HEK293T (cell line): ENCODE measurements around the gene NUDT22.

ENCODE experiments used
- CTCF ChIA-PET: fragments of 350-600 bp; formaldehyde crosslinking; extraction: SDS; loops from one replicate; lab custom pipeline; 2021; ENCODE audit warnings: antibody characterized with exemption, inconsistent platforms; lab: Yijun Ruan, JAX
- POLR2A ChIA-PET: fragments of 350-600 bp; formaldehyde crosslinking; extraction: SDS; loops from one replicate; lab custom pipeline; 2020; ENCODE audit warnings: antibody characterized with exemption, inconsistent platforms; lab: Yijun Ruan, JAX
- DNase-seq: peaks from one replicate; pipeline ENCODE4 v3.0.0; 2012; ENCODE audit warnings: mixed read lengths; ENCODE audit errors: extremely low spot score
- ARNT ChIP-seq: fragments of 450-650 bp; IDR thresholded peaks from 2 replicates; pipeline ENCODE4 v1.6.1; 2017; ENCODE audit warnings: mild to moderate bottlenecking
- BHLHE40 ChIP-seq: fragments of 450-650 bp; IDR thresholded peaks from 2 replicates; pipeline ENCODE4 v1.6.1; 2016; ENCODE audit warnings: mild to moderate bottlenecking, moderate library complexity, borderline replicate concordance
- CTBP1 ChIP-seq: fragments of 450-650 bp; IDR thresholded peaks from 2 replicates; pipeline ENCODE4 v1.6.1; 2016; ENCODE audit warnings: borderline replicate concordance
- FOXA1 ChIP-seq: fragments of 450-650 bp; IDR thresholded peaks from 2 replicates; pipeline ENCODE4 v1.6.1; 2016; ENCODE audit warnings: mild to moderate bottlenecking
- FOXK2 ChIP-seq: fragments of 450-650 bp; IDR thresholded peaks from 2 replicates; pipeline ENCODE4 v1.6.1; 2016; ENCODE audit warnings: mild to moderate bottlenecking
- FOXM1 ChIP-seq: fragments of 450-650 bp; IDR thresholded peaks from 2 replicates; pipeline ENCODE4 v1.6.1; 2017; ENCODE audit warnings: mild to moderate bottlenecking, borderline replicate concordance
- HDGF ChIP-seq: fragments of 450-650 bp; IDR thresholded peaks from 2 replicates; pipeline ENCODE4 v1.6.1; 2017; ENCODE audit warnings: antibody characterized with exemption, borderline replicate concordance
- L3MBTL2 ChIP-seq: fragments of 450-650 bp; conservative IDR thresholded peaks from 2 replicates; pipeline ENCODE4 v1.6.1; 2016; ENCODE audit warnings: mild to moderate bottlenecking
- LEF1 ChIP-seq: fragments of 450-650 bp; IDR thresholded peaks from 2 replicates; pipeline ENCODE4 v1.6.1; 2017; ENCODE audit warnings: mild to moderate bottlenecking, borderline replicate concordance
- NFRKB ChIP-seq: fragments of 450-650 bp; IDR thresholded peaks from 2 replicates; pipeline ENCODE4 v1.6.1; 2016; ENCODE audit warnings: mild to moderate bottlenecking, moderate library complexity
- SP1 ChIP-seq: fragments of 450-650 bp; IDR thresholded peaks from 2 replicates; pipeline ENCODE4 v1.6.1; 2017
- SUZ12 ChIP-seq: fragments of 450-650 bp; IDR thresholded peaks from 2 replicates; pipeline ENCODE4 v1.6.1; 2016; ENCODE audit warnings: mild to moderate bottlenecking
- TARDBP ChIP-seq: fragments of 450-650 bp; IDR thresholded peaks from 2 replicates; pipeline ENCODE4 v1.6.1; 2016
- ZNF384 ChIP-seq: fragments of 450-650 bp; IDR thresholded peaks from 2 replicates; pipeline ENCODE4 v1.6.1; 2016
- TF ChIP-seq, protein P1 (sequence below): fragments of 450-650 bp; IDR thresholded peaks from 2 replicates; pipeline ENCODE4 v1.6.1; 2016

NUDT22 gene

DNA sequence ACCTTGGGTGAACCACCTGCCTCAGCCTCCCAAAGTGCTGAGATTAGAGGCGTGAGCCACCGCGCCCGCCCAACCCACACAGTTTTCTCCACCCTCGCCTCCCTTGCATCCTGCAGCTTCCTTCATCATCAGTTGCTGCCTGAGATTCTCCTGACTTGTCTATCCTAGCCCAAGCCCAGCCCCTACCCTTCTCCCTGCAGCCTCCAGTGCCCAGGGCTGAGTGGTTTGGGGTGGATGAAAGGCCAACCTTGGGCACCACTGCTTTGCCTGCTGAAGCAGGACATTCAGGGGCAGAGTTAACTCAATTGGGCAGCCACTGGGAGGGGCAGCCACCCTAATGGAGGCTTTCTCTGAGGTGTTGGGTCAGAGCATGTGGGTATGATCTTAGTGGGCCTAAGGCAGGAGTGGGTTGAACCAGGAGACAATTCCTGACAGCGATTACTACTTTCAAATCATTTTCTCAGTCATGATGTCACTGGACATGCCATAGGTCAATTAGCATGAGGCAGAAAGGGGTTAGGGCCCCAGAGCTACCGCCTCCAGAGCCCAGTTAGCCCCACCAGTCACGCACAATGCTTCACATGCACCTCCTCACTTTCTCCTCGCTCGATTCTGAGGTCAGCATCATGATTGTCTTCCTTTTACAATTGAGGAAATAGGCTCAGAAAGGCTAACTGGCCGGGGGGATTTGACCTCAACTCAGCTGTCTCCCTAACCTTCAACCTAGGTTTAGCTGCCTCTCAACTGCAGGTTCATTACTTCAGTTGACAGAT, 13.8 kb downstream of the NUDT22 start:
- ChIA-PET POLR2A (interaction anchor here (1.0 to 3.8 kb wide), 5 partner anchors 12 to 55 kb away, joined by 3 to 13 read pairs (median 4); partner anchors contain the start of genes NUDT22, PLCB3, STIP1 and TRPT1), CTCF (interaction anchor here (1.2 to 1.7 kb wide), 2 partner anchors 35 to 65 kb away, joined by 3 to 4 read pairs; partner anchors contain the start of gene ESRRA)
- DNase-seq: no peak
- TF ChIP-seq, protein P1, sequence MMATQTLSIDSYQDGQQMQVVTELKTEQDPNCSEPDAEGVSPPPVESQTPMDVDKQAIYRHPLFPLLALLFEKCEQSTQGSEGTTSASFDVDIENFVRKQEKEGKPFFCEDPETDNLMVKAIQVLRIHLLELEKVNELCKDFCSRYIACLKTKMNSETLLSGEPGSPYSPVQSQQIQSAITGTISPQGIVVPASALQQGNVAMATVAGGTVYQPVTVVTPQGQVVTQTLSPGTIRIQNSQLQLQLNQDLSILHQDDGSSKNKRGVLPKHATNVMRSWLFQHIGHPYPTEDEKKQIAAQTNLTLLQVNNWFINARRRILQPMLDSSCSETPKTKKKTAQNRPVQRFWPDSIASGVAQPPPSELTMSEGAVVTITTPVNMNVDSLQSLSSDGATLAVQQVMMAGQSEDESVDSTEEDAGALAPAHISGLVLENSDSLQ: no peak
- TF ChIP-seq LEF1 (no peak), ARNT (no peak), FOXM1 (no peak), FOXA1 (no peak), L3MBTL2 (no peak)

DNA sequence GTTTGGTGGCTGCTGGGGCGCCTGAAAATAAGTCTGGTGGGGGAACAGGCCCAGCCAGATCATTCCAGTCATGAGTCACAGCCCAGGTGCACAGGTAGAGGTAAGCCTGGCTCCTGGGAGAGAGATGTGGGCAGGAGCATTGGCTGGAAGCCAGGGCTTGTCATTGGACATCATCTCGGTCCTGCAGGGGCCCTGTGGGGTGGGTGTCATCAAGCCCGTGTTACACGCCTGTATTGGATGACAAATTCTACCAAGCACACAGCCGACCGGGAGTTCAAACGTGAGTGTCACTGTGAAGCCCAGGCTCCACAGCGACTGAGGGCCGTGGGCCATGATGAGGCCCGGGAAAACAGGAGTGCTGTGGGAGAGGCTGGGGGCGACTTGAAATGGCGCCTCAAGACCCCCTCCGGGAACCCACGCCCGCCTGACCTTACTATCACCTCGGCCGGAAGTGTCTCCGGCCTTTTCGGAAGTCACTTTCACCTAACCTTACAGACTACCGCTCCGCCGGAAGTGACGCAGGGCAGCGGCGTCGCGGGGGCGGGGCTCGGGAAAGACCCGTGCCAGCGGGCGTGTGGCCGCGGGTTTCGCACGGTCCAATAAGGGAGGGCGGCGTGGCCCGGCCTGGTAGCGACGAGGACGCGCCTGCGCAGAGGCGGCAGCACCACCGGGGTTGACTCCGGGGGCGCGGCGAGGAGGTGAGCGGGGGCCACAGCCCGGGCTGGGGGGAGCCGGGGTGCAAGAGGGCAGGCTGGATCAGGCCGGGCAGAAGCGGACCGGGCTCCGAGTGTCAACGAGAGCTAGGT, 14.6 kb downstream of the NUDT22 start, which contains the start of gene FKBP2:
Gene FKBP2 (plus strand): TSS at position 661 of the 806 bp plus-strand sequence. CDS start 1,293 bp downstream, outside the sequence.
- ChIA-PET CTCF (interaction anchor here (1.0 to 1.6 kb wide), 2 partner anchors 36 to 64 kb away, joined by 3 to 6 read pairs; no protein-coding TSS in a partner anchor), POLR2A (interaction anchor here (0.7 to 8.3 kb wide), 10 partner anchors 9 to 77 kb away, joined by 3 to 59 read pairs (median 5); partner anchors contain the start of genes DNAJC4, NUDT22, PRDX5 and STIP1)
- TF ChIP-seq FOXM1: peak; percentile 61
- TF ChIP-seq HDGF: 0 out of 2 replicates have a peak, but pooled peaks have one; percentile 14
- TF ChIP-seq, protein P1: no peak
- peak; percentile 33; the same call in 1 of the 2 replicates for TF ChIP-seq L3MBTL2
- peak; percentile 96 for DNase-seq

DNA sequence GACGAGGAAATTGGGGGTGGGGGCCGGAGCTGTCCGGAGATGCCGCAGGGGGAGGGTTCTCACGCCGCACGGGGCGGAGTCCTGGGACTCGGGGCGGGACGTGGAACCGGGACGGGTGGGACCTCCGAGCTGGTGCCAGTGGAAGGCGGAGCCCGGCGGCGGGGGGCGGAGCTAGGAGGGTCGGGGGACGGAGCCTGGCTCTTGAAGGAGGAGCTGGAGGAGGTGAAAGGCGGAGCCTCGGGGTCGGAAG, 15.1 kb downstream of the NUDT22 start:
- DNase-seq: peak; percentile 97
- TF ChIP-seq TARDBP (no peak), LEF1 (no peak), SP1 (no peak), ARNT (no peak), ZNF384 (no peak), HDGF (no peak), SUZ12 (no peak), FOXK2 (no peak)
- ChIA-PET CTCF (interaction anchor here (1.0 to 1.6 kb wide), 2 partner anchors 37 to 63 kb away, joined by 3 to 6 read pairs; no protein-coding TSS in a partner anchor), POLR2A (interaction anchor here (0.7 to 8.3 kb wide), 10 partner anchors 9 to 439 kb away, joined by 3 to 59 read pairs (median 4); partner anchors contain the start of genes DNAJC4, NUDT22, PRDX5 and STIP1)

DNA sequence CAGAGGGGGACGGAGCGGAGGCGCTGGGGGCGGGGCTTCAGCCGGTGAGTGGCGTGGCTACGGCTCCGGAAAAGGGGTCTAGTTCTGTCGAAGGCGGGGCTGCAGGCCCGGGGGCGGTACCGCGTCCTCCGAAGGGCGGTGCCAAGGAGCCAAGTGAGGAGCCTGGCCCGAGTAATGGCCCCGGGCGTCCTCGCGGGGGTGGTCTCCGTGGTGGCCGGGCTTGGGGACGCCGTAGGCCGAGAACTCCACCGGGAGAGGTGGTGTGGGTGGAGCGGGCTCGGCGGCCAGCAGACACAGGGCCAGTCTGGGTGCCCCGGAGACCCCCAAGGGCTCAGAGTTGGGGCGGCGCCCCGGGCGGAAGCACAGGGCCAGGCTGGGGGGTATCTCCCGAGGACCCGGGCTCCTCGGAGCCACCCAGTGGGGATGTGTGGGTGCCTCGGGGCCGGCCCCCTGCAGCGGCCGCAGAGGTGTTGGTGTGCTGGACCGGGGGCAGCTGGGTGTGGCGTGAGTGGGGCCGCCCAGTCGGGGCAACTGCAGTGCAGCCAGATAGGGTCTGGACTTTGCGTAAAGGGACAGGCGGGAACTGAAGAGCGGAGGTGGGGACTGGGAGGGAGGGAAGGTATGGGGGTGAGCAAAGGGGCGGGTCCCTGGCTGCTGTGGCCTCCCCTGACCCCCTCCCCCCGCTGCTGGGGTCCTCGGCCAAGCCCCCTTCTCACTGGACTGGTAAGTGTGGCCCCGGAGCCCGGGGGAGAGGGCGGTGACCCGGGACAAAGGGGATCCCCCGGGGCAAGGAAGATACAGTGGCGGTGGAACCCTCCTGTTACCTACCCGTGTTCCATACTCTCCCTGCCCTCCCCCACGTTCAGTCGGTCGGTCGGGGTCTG, 15.7 kb downstream of the NUDT22 start:
- ChIA-PET CTCF (interaction anchor here (1.0 to 1.6 kb wide), 2 partner anchors 37 to 63 kb away, joined by 3 to 6 read pairs; no protein-coding TSS in a partner anchor), POLR2A (interaction anchor here (0.7 to 8.3 kb wide), 12 partner anchors 8 to 439 kb away, joined by 3 to 59 read pairs (median 4); partner anchors contain the start of genes DNAJC4, NUDT22, PRDX5 and STIP1)
- DNase-seq: no peak
- no peak for TF ChIP-seq SUZ12
- no peak for TF ChIP-seq LEF1
- TF ChIP-seq, protein P1: peak; percentile 98
- TF ChIP-seq ARNT: no peak
- TF ChIP-seq HDGF: peak; percentile 26; the same call in 1 of the 2 replicates
- TF ChIP-seq ZNF384: no peak
- TF ChIP-seq FOXM1: no peak

DNA sequence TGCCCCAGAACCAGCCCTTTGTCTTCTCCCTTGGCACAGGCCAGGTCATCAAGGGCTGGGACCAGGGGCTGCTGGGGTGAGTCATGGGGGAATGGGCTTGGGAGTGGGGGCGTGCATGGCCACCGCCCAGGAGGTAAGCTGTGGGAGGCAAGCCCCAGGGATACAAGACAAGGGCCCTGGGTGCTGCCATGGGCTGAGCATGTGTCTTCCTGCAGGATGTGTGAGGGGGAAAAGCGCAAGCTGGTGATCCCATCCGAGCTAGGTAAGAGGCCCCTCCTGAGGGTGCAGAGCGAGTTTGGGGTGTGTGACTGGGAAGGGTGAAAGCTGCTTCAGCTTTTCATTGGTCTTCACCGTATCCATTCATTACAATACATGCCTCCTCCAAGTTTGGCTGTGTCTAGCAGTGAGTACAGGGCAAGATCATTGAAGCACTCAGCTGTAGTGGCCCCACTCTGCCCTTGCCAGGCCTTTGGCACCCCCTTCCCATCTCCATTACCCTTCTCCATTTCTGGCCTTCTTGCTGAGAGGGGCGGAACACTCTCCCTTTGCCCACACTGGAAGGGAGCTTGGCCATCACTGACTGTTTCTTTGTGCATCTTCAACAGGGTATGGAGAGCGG, 17.3 kb downstream of the NUDT22 start:
- TF ChIP-seq CTBP1 (no peak), BHLHE40 (no peak), NFRKB (no peak), ZNF384 (no peak), FOXM1 (no peak)
- DNase-seq: no peak
- ChIA-PET CTCF (interaction anchor here (0.8 to 1.1 kb wide), 3 partner anchors 32 to 61 kb away, joined by 3 to 4 read pairs (median 3); partner anchors contain the start of gene ESRRA), POLR2A (interaction anchor here (1.0 to 8.3 kb wide), 11 partner anchors 9 to 75 kb away, joined by 3 to 59 read pairs (median 5); partner anchors contain the start of genes DNAJC4, NUDT22, PRDX5 and STIP1)
